B cell (primary cell): ENCODE data around the gene PRKAG2.

Source experiments
- CTCF ChIP-seq: fragments of 200-600 bp; IDR thresholded peaks from one replicate; pipeline ENCODE4 v1.8.0; 2022; ENCODE audit warnings: antibody characterized with exemption, mild to moderate bottlenecking
- EZH2 ChIP-seq: IDR thresholded peaks from 2 replicates; pipeline ENCODE4 v1.6.1; 2012; ENCODE audit warnings: borderline replicate concordance, low read depth, mild to moderate bottlenecking, moderate library complexity, low read length; ENCODE audit not compliant: insufficient read depth, poor library complexity, severe bottlenecking

GRCh38 chr7:151553356-151553755, 323.6 kb downstream of the PRKAG2 start:
- TF ChIP-seq EZH2 = no peak
- TF ChIP-seq CTCF = no peak
